Astrocyte (in vitro differentiated cells and primary cell): ENCODE measurements around the gene RBM47. TPM values are rescaled to one million over a fixed set of nuclear protein-coding genes. Genes with fewer than 3 reads are reported as not detected.

Source experiments
- DNase-seq: peaks from one replicate; pipeline ENCODE4 v3.0.0-alpha.2; 2010; ENCODE audit warnings: low read depth
- FAIRE-seq: peaks from 2 replicates; lab custom pipeline; 2011; peaks lifted over from hg19 to GRCh38; lab: Jason Lieb, UNC
- H2AFZ ChIP-seq: 2 replicates; pipeline ENCODE4 v1.6.0; 2012; ENCODE audit warnings: low read depth, low read length, inconsistent platforms
- H3K27ac ChIP-seq: 2 replicates; pipeline ENCODE4 v1.5.1; 2011; ENCODE audit warnings: low read depth, low read length, inconsistent platforms
- H3K27me3 ChIP-seq: 2 replicates; pipeline ENCODE4 v1.6.0; 2011; ENCODE audit warnings: low read length, inconsistent platforms; ENCODE audit not compliant: insufficient read depth
- H3K36me3 ChIP-seq: 2 replicates; pipeline ENCODE4 v1.5.1; 2011; ENCODE audit warnings: low read length, inconsistent platforms; ENCODE audit not compliant: insufficient read depth
- H3K4me1 ChIP-seq: 2 replicates; pipeline ENCODE4 v1.5.1; 2011; ENCODE audit warnings: low read length, inconsistent platforms; ENCODE audit not compliant: insufficient read depth
- H3K4me2 ChIP-seq: 2 replicates; pipeline ENCODE4 v1.6.0; 2012; ENCODE audit warnings: low read length, inconsistent platforms
- H3K4me3 ChIP-seq: 2 replicates; pipeline ENCODE4 v1.5.1; 2011; ENCODE audit warnings: low read depth, mild to moderate bottlenecking, low read length, inconsistent platforms; ENCODE audit not compliant: insufficient read depth
- H3K79me2 ChIP-seq: 2 replicates; pipeline ENCODE4 v1.6.0; 2012; ENCODE audit warnings: mild to moderate bottlenecking, low read length, inconsistent platforms; ENCODE audit not compliant: insufficient read depth
- H3K9ac ChIP-seq: 2 replicates; pipeline ENCODE4 v1.6.0; 2012; ENCODE audit warnings: mild to moderate bottlenecking, low read length, inconsistent platforms
- H3K9me3 ChIP-seq: 2 replicates; pipeline ENCODE4 v1.5.1; 2012; ENCODE audit warnings: low read depth, mild to moderate bottlenecking, low read length, inconsistent platforms; ENCODE audit not compliant: insufficient read depth
- H4K20me1 ChIP-seq: 2 replicates; pipeline ENCODE4 v1.6.0; 2012; ENCODE audit warnings: low read length, inconsistent platforms; ENCODE audit not compliant: insufficient read depth
- H3K27ac Mint-ChIP-seq: one replicate; pipeline ENCODE4 v1.8.0; 2021; ENCODE audit warnings: mild to moderate bottlenecking, mixed read lengths; ENCODE audit not compliant: unreplicated experiment
- H3K27me3 Mint-ChIP-seq: one replicate; pipeline ENCODE4 v1.8.0; 2021; ENCODE audit warnings: low read depth, mixed read lengths; ENCODE audit not compliant: unreplicated experiment
- H3K36me3 Mint-ChIP-seq: one replicate; pipeline ENCODE4 v1.8.0; 2021; ENCODE audit warnings: low read depth, mixed read lengths; ENCODE audit not compliant: unreplicated experiment
- H3K4me1 Mint-ChIP-seq: one replicate; pipeline ENCODE4 v1.8.0; 2021; ENCODE audit warnings: low read depth, mixed read lengths; ENCODE audit not compliant: unreplicated experiment
- H3K4me3 Mint-ChIP-seq: one replicate; pipeline ENCODE4 v1.8.0; 2021; ENCODE audit warnings: mild to moderate bottlenecking, moderate library complexity, mixed read lengths; ENCODE audit not compliant: unreplicated experiment
- H3K9me3 Mint-ChIP-seq: one replicate; pipeline ENCODE4 v1.8.0; 2021; ENCODE audit warnings: mild to moderate bottlenecking, mixed read lengths; ENCODE audit not compliant: unreplicated experiment
- CTCF ChIP-seq: IDR thresholded peaks from 2 replicates; pipeline ENCODE4 v1.5.1; 2011; ENCODE audit warnings: low read depth, mild to moderate bottlenecking, inconsistent platforms, low read length, moderate library complexity; ENCODE audit not compliant: insufficient read depth
- EZH2 ChIP-seq: IDR thresholded peaks from 2 replicates; pipeline ENCODE4 v1.6.1; 2012; ENCODE audit warnings: mild to moderate bottlenecking, low read length, inconsistent platforms; ENCODE audit not compliant: insufficient read depth
- total RNA-seq: library from RNA; stranded (reverse); gene quantifications from 2 replicates; pipeline ENCODE4 v1.2.1, GENCODE V29; 2021

The RBM47 gene
- total RNA-seq, 1 donor from 2014 or later: 2.9 TPM

DNA sequence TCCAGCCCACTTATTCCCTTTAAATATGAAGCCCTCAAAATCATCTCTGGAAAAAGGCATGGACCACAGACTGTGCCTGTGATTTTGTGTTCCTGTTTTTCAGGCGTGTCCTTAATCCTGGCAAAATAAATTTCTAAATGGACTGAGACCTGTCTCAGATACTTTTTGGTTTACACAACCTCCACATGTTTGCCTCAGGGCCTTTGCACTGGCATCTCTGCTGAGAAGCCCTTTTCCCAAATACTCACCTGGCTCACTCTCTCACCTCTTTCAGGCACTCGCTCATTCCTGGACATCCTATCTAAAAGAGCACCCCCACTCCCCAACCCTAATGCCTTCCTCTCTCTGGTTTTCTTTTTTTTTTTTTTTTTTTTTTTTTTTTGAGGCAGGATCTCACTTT, 254.0 kb downstream of the RBM47 start:
- DNase-seq: no peak
- no peaks in the 10 kb centered on the region for H4K20me1 ChIP-seq
- no peaks in the 10 kb centered on the region for H3K36me3 ChIP-seq
- Mint-ChIP-seq H3K27ac (no peak overlapping the region), H3K36me3 (no peaks in the 10 kb centered on the region), H3K27me3 (peaks cover 3% of the 10 kb centered on the region), H3K9me3 (no peaks in the 10 kb centered on the region), H3K4me3 (no peak overlapping the region), H3K4me1 (no peaks in the 10 kb centered on the region)
- no peak overlapping the region for H2AFZ ChIP-seq
- no peaks in the 10 kb centered on the region for H3K79me2 ChIP-seq
- TF ChIP-seq CTCF (no peak), EZH2 (no peak)
- no peak overlapping the region for H3K4me2 ChIP-seq
- no peaks in the 10 kb centered on the region for H3K9me3 ChIP-seq
- FAIRE-seq: no peak
- H3K9ac ChIP-seq: no peak overlapping the region
- no peak overlapping the region for H3K27ac ChIP-seq
- H3K4me1 ChIP-seq: no peaks in the 10 kb centered on the region
- H3K27me3 ChIP-seq: no peaks in the 10 kb centered on the region
- no peak overlapping the region for H3K4me3 ChIP-seq

DNA sequence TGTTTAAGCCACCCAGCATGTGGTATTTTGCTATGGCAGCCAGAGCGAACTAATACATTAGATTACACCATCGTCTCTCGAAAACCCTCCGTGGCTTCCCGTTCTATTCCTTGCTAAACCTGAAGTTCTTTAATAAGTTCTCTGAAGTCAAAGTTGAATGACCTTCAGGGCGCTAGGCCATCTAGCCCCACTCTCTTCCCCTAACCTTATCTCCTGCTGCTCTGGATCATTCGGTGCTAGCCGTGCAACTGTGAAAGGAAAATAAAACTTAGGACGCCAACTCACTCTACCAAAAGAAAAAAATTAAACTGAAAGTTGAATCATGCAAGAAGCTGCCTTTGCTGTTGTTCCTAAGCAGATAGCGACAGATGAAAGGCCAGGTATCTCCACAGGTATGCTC, 254.6 kb downstream of the RBM47 start:
- H3K9me3 ChIP-seq: no peaks in the 10 kb centered on the region
- no peak for FAIRE-seq

More for the DNA sequence above, 254.6 kb downstream of the RBM47 start:
- Mint-ChIP-seq H3K27ac (no peak overlapping the region), H3K27me3 (peaks cover 3% of the 10 kb centered on the region), H3K4me3 (no peak overlapping the region), H3K9me3 (no peaks in the 10 kb centered on the region), H3K4me1 (no peaks in the 10 kb centered on the region), H3K36me3 (no peaks in the 10 kb centered on the region)
- H3K79me2 ChIP-seq: no peaks in the 10 kb centered on the region
- H3K27ac ChIP-seq: no peak overlapping the region
- no peak overlapping the region for H3K4me2 ChIP-seq
- DNase-seq: no peak
- no peak overlapping the region for H3K9ac ChIP-seq
- H2AFZ ChIP-seq: no peak overlapping the region
- H3K27me3 ChIP-seq: no peaks in the 10 kb centered on the region
- no peaks in the 10 kb centered on the region for H4K20me1 ChIP-seq
- no peak for TF ChIP-seq CTCF
- TF ChIP-seq EZH2: no peak
- no peaks in the 10 kb centered on the region for H3K36me3 ChIP-seq
- no peaks in the 10 kb centered on the region for H3K4me1 ChIP-seq
- no peak overlapping the region for H3K4me3 ChIP-seq
